Activated CD8-positive, alpha-beta memory T cell treated with anti-CD3 and anti-CD28 coated beads, Interleukin-2, amount 50 U/mL, for 24 hours (primary cell): ENCODE results near the gene MINAR2.
A peak's percentile ranks its signal among the peaks of the same experiment; 100 is the strongest.

Experiments used
- DNase-seq: peaks from one replicate; pipeline ENCODE4 v3.0.0-alpha.2; 2020; ENCODE audit errors: extremely low read depth

The MINAR2 gene

DNA sequence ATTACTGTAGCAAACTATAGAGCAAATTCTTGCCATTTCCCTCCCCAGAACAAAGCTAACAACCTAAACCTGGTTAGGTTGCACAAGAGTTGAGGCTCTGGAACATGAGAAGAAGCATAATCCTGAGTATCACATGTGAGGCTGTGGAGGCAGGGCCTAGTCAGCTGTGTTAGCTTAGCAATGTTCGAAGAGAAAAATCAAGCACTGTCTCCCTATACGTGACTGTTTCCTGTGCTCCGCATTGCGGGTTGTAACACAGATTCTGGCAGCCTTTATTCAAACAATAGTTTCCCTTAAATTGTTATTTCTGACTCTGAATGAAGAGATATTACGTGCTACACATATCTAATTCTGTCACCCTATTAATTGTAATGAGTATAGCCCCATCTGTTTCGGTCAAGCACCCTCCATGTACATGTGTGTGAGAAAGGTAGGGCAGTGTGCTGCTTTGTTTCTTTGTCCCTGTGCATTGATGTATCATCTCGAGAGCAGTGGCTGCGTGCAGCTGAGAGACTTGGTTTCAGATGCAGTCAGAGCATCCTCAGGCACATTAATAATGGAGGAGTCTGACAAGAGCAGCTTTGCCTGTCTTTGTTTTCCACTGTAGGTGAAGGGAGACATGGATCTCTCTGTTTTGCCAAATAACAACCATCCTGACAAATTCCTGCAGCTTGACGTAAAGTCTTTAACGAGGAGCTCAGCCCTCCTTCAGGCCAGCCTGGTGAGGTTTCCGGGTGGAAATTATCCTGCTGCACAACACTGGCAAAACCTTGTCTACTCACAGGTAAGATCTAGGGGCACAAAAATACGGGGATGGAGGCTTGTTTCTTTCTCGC lies at the start of gene MINAR2:
MINAR2 (plus strand) TSS at position 523 of the 836 bp plus-strand sequence; CDS start at position 620, 97 bp downstream.
- no peak for DNase-seq

GRCh38 chr5:129698661-129699060 lies 49.2 kb upstream of the MINAR2 start:
- DNase-seq, result no peak

DNA sequence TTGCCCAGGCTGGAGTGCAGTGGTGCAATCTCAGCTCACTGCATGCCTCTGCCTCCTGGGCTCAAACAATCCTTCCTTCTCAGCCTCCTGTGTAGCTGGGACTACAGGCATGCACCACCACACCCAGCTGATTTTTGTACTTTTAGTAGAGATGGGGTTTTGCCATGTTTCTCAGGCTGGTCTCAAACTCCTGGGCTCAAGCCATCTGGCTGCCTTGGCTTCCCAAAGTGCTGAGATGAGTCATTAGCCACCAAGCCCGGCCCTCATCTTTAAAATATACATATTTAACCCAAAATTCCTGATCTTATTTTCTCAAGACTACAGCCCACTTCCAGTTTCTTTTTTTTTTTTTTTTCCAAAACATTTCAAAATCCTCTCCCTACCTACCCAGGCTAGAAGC lies 31.7 kb upstream of the MINAR2 start:
- DNase-seq, result no peak

- no peak for DNase-seq
These were observed 31.2 kb upstream of the MINAR2 start for GRCh38 chr5:129716651-129717050.

DNA sequence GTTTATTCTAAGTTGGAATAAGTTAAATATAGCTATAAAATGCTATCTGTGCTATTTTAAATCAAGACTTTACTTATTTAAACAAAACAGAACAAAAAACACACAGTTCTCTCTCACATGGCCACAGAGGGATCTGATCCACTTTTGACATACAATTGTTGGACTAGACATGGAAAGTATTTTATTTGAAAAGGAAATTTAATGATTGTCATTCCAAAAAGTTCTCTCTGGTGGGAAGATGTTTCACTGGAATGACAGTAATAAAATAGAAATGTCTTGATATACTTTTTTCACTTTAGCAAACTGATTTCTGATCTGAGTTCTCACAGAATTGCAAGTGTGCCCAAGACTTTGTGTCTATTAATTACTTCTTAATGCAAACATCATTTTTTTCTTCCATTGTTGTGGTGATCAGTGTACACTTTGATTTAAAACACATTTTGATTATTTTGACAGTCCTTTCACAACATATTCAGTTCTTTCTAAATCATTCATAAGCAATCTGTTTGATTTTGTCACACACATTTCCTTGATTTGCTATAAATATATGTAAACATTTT lies 30.1 kb upstream of the MINAR2 start:
- DNase-seq, result no peak

GRCh38 chr5:129718471-129719090 lies 29.3 kb upstream of the MINAR2 start:
- DNase-seq, result no peak

- DNase-seq, result no peak
These were observed 23.7 kb upstream of the MINAR2 start for GRCh38 chr5:129724222-129724621.

GRCh38 chr5:129724647-129725046 lies 23.2 kb upstream of the MINAR2 start:
- no peak for DNase-seq

GRCh38 chr5:129739773-129740172 lies 8.1 kb upstream of the MINAR2 start:
- no peak for DNase-seq

- DNase-seq, result no peak
These were observed 4.2 kb upstream of the MINAR2 start for GRCh38 chr5:129743541-129744187.

GRCh38 chr5:129745997-129746396 lies 1.9 kb upstream of the MINAR2 start:
- DNase-seq, result no peak

GRCh38 chr5:129746876-129747275 lies 1.0 kb upstream of the MINAR2 start:
- no peak for DNase-seq

DNA sequence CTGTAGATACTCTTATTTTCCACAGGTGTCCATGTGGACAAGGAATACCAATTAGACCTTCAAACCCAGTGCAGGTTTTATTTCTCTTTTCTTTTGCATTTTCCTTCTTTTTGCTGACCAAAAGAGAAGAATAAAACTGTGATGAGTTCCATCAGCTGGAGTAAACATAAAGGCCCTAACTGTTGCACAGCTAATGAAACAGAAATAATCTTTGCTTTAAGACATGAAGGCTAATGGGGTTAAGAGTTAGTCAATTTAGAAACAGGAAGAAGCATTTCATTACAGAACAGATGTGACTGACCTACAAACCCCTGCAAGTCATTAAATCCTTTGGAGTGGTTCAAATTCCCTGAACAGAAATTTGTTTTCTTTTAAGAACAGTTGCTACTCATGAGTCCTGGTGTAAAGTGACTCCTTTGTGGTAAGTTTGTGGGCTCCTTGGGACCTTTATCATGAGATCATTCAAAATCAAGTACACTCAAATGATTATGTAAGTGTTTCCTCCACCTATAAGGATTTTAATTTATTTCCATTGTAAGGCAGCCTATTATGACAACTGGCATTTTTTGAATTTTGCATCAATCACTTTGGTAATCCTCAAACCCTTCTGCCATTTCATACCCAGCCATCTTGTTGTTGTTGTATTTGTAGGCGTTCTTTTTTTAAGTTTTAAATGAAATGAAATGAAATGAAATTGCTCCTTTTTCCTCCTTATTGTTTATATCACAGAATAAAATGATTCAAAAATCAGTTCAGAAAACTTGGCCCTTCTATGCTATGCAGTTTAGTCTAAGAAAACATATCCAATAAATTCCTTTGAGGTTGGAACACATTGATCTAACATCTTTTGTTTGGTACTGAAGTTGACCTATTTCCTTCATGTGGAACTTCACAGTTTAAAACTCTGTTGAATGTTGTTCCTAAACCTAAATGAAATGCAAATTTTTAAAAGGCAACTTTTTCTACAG lies 1.3 kb downstream of the MINAR2 start:
- DNase-seq, result no peak

GRCh38 chr5:129760636-129761325 lies 12.9 kb downstream of the MINAR2 start:
- no peak for DNase-seq

DNA sequence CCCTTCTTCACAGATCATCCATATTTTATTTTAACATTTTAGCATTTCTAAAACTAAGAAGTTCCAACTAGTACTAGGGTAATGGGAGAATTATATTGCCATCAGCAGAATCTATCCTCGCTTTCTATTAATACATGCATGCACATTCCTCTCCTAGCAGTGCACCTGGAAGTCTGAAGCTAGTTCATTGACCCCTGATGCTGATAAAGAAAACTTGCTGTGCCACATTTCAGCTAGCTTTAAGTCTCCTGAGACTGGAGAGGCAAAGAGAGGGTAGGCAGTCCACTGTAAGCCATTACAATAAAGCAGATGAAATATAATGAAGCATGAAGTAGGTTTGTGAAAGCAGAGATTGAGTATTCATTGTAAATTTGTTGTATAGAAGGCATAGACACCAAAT lies 15.8 kb downstream of the MINAR2 start:
- DNase-seq, result no peak

GRCh38 chr5:129766798-129767197 lies 18.9 kb downstream of the MINAR2 start:
- no peak for DNase-seq

- DNase-seq, result peak; percentile 33
These were observed 20.1 kb downstream of the MINAR2 start for GRCh38 chr5:129767927-129768380.

DNA sequence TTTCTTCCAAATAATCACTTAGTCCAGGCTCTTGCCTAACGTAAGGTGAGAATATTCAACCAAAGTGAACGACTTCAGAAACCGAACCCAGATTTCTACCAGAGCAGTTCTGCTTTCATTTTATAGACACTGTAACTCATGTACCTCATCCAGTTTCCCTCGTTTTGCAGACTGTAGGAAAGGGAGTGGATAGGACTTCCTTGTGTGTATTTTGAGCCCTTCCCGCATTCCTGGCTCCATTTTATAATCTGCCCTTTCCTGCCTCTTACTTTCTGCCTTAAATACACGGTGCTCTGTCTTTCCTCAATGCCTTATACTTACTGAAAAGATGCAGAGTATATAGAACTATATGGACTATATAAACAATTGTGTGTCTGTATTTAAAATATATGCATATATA lies 20.8 kb downstream of the MINAR2 start:
- DNase-seq, result no peak

DNA sequence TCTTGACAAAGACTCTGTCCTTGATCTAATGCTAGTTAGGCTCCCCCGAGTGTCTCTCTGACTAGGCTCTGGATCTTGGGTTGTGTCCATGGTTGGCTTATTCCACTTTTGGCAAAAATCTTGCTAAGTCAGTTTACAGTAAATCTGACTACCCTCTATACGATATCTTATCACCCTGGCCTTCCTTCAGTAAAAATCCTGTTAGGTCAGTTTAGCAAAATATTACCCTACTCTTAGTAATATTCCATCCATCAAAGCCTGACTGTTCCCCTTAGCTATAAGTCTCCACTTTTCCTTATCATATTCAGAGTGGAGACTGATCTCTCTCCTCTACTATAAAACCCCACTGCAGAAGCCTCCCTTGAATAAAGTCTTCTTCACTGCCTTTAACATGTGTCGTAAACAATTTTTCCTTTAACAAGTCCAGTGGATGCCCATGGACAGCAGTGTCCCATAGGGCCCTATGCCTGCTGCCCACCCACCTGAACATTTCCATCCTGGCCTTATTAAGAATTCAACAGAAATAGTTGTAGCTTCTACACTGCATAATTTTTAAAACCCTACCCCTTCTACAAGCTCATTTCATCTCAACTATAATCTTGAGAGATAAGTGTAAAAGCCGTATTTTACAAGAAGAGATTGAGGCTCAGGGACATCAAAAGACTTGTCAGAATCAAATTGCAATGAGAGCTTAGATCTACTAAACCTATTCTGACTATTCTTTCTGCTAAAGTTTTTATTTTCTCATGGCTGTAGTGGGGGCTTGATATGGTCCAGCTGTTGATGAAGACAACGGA lies 22.3 kb downstream of the MINAR2 start:
- DNase-seq, result no peak
